H1 (cell line): Measurements from ENCODE around the gene PFN3. TPM values are rescaled to one million over a fixed set of nuclear protein-coding genes. Genes with fewer than 3 reads are reported as not detected.

Experiments used
- ATF3 ChIP-seq: IDR thresholded peaks from 2 replicates; pipeline ENCODE4 v1.6.1; 2011; ENCODE audit warnings: low read depth, mild to moderate bottlenecking, low read length; ENCODE audit not compliant: insufficient read depth
- BRCA1 ChIP-seq: IDR thresholded peaks from 2 replicates; pipeline ENCODE4 v1.6.1; 2012; ENCODE audit warnings: low read depth, low read length, improper control_type of control experiment
- CREB1 ChIP-seq: IDR thresholded peaks from 2 replicates; pipeline ENCODE4 v1.6.1; 2012; ENCODE audit warnings: inconsistent platforms
- CTCF ChIP-seq, 3 experiments: IDR thresholded peaks; 1 replicate in 2 of 3; 2 replicates in 1 of 3; pipeline versions ENCODE4 v1.5.1 to v1.6.1; 2011; ENCODE audit warnings: low read length in 3 of 3, mild to moderate bottlenecking in 3 of 3, inconsistent platforms in 2 of 3, low read depth in 1 of 3, moderate library complexity in 1 of 3; ENCODE audit not compliant: insufficient read depth in 1 of 3; ENCODE audit errors: control extremely low read depth in 1 of 3
- GABPA ChIP-seq: IDR thresholded peaks from 2 replicates; pipeline ENCODE4 v1.6.1; 2011; ENCODE audit warnings: mild to moderate bottlenecking, low read length, moderate library complexity, borderline replicate concordance; ENCODE audit not compliant: insufficient read depth
- JUND ChIP-seq: IDR thresholded peaks from 2 replicates; pipeline ENCODE4 v1.6.1; 2011; ENCODE audit warnings: mild to moderate bottlenecking, improper control_type of control experiment, low read length
- MAX ChIP-seq: IDR thresholded peaks from 2 replicates; pipeline ENCODE4 v1.6.1; 2012; ENCODE audit warnings: inconsistent platforms
- NRF1 ChIP-seq: IDR thresholded peaks from 2 replicates; pipeline ENCODE4 v1.6.1; 2011; ENCODE audit warnings: mild to moderate bottlenecking, low read depth, low read length, improper control_type of control experiment
- TAF7 ChIP-seq: optimal IDR thresholded peaks from 2 replicates; pipeline ENCODE3; 2011; ENCODE audit warnings: low read depth, mild to moderate bottlenecking, inconsistent platforms, low read length, moderate library complexity, borderline replicate concordance
- polyA plus RNA-seq, 7 experiments: library from polyadenylated mRNA; depleted of rRNA in 3 of 7; stranded (reverse) in 5 of 7; unstranded in 2 of 7; fragments of >200 nt in 5 of 7; fragments of 200-250 nt in 2 of 7; gene quantifications; 1 replicate in 5 of 7; 2 replicates in 1 of 7; 4 replicates in 1 of 7; pipeline versions ENCODE4 v1.2.1 to v1.2.3, GENCODE V29; 2011 to 2013; ENCODE audit warnings: missing spikeins in 2 of 7, mixed read lengths in 2 of 7
- total RNA-seq: library from RNA; stranded (reverse); fragmentation: NEBNext Ultra II Directional; extraction: Animal tissue kit (Norgen Biotek cat#: 25700); gene quantifications from 2 replicates; pipeline ENCODE4 v1.2.1, GENCODE V29; 2021

Gene PFN3
- total and polyA plus RNA-seq, 2 of the 8 experiments (the other 6 are each of a cell fraction or from before 2014, with no cell fraction given), result not detected

DNA sequence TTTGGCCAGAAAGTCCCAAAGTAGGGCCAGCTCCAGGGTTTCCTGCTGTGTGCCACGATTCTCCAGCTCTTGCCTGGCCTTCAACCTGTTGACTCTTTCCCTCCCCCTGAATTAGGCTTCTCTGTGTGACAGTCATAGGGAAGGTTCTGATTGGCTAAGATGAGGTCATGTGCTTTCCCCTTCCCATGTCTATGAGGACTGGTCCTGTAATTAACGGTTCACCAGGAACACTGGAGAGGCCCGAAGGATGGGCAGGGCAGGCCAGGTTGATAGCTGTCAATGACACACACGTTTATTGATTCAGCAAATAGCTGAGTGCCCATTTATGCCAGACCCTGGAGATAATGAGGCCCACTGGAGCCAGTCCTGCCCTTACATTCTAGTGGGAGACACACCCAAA, 37.2 kb upstream of the PFN3 start (continued):
- TF ChIP-seq BRCA1 (no peak), CTCF (IDR thresholded peaks at IDR 0.05; ENCODE audit: control extremely low read depth in 1 of 3, insufficient read depth in 1 of 3, low read depth in 1 of 3, low read length in 3 of 3) (no peak), NRF1 (no peak), MAX (no peak), ATF3 (no peak), CREB1 (no peak), GABPA (no peak), JUND (no peak), TAF7 (no peak)
